Measurements from ENCODE around the gene GUCY1A1. TPM values are rescaled to one million over a fixed set of nuclear protein-coding genes. Genes with fewer than 3 reads are reported as not detected.

GUCY1A1 gene
- total RNA-seq, 1 donor from 2014 or later: 3.7 TPM

DNA sequence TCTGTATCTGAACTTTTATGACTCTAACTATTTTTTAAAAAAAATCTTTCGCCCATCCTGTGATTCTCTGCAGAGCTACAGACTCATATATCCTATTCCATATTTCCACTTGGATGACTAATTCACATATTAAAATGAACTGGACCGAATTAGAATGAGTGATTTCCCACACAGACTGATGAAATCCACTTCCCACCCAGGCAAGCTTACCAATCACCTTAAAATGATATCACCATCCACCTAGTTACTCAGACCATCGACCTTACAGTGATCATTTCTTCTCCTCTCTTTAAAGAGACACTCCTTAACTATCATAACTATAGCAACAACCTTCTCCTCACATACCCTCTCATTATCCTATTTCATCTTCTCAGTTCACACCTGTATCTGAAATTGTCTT, 58.1 kb downstream of the GUCY1A1 start:
- DNase-seq (ENCODE audit: low read depth): no peak
- TF ChIP-seq, protein P1, sequence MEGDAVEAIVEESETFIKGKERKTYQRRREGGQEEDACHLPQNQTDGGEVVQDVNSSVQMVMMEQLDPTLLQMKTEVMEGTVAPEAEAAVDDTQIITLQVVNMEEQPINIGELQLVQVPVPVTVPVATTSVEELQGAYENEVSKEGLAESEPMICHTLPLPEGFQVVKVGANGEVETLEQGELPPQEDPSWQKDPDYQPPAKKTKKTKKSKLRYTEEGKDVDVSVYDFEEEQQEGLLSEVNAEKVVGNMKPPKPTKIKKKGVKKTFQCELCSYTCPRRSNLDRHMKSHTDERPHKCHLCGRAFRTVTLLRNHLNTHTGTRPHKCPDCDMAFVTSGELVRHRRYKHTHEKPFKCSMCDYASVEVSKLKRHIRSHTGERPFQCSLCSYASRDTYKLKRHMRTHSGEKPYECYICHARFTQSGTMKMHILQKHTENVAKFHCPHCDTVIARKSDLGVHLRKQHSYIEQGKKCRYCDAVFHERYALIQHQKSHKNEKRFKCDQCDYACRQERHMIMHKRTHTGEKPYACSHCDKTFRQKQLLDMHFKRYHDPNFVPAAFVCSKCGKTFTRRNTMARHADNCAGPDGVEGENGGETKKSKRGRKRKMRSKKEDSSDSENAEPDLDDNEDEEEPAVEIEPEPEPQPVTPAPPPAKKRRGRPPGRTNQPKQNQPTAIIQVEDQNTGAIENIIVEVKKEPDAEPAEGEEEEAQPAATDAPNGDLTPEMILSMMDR (conservative IDR thresholded peaks at IDR 0.05; ENCODE audit: low read depth, low read length): no peak
- no peak overlapping the region for H3K4me3 ChIP-seq (ENCODE audit: low read depth, low read length)

DNA sequence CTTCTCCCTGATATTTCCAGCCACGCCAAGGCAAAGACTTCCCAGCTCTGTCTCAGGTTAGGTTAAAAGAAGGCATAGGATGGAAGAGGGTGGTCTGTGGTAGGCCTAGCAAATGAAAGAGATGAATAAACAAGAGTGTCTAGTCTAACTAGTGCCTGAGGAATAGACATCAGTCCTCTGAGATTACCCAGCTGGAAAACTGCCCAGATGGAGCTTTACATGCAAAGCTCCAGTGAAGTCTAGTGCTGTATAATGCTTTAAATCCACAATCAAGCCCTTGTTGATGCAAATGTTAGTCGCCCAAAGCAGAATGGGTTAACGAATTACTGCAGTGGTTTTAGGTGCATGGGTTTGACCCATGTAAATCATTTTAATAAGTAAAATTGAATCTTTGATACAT, 67.4 kb downstream of the GUCY1A1 start:
- H3K4me3 ChIP-seq (ENCODE audit: low read depth, low read length): no peak overlapping the region
- TF ChIP-seq, protein P1 (conservative IDR thresholded peaks at IDR 0.05; ENCODE audit: low read depth, low read length): no peak
- no peak for DNase-seq (ENCODE audit: low read depth)

- H3K4me3 ChIP-seq (ENCODE audit: low read depth, low read length): no peak overlapping the region
- TF ChIP-seq, protein P1 (conservative IDR thresholded peaks at IDR 0.05; ENCODE audit: low read depth, low read length): no peak
- DNase-seq (ENCODE audit: low read depth): no peak
Observed at GRCh38 chr4:155734951-155735350, 68.3 kb downstream of the GUCY1A1 start.

DNA sequence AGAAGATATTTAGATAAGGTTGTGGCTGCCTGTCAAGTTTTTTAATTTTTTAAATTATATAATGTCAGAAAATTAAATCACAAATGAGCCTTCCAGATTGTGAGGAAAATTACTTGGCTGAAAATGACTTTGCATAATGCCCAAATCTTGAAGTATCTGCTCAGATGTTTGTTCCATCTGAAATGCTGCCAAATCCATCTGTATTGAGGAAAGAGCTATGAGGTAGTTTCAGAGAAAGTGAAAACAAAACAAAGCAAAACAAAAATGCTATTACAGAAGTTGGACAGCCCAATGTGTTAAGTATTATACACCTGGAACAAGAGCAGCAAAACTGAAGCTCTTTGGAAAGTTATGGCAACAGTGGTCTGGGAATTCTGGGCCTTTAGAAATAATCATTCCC, 68.8 kb downstream of the GUCY1A1 start:
- H3K4me3 ChIP-seq (ENCODE audit: low read depth, low read length): no peak overlapping the region
- TF ChIP-seq, protein P1 (conservative IDR thresholded peaks at IDR 0.05; ENCODE audit: low read depth, low read length): no peak
- no peak for DNase-seq (ENCODE audit: low read depth)

GRCh38 chr4:155738548-155738947, 71.9 kb downstream of the GUCY1A1 start:
- TF ChIP-seq, protein P1 (conservative IDR thresholded peaks at IDR 0.05; ENCODE audit: low read depth, low read length): no peak
- DNase-seq (ENCODE audit: low read depth): no peak
- no peak overlapping the region for H3K4me3 ChIP-seq (ENCODE audit: low read depth, low read length)

- DNase-seq (ENCODE audit: low read depth): no peak
- no peak overlapping the region for H3K4me3 ChIP-seq (ENCODE audit: low read depth, low read length)
- TF ChIP-seq, protein P1 (conservative IDR thresholded peaks at IDR 0.05; ENCODE audit: low read depth, low read length): no peak
Observed at GRCh38 chr4:155741546-155741945, 74.9 kb downstream of the GUCY1A1 start.

DNA sequence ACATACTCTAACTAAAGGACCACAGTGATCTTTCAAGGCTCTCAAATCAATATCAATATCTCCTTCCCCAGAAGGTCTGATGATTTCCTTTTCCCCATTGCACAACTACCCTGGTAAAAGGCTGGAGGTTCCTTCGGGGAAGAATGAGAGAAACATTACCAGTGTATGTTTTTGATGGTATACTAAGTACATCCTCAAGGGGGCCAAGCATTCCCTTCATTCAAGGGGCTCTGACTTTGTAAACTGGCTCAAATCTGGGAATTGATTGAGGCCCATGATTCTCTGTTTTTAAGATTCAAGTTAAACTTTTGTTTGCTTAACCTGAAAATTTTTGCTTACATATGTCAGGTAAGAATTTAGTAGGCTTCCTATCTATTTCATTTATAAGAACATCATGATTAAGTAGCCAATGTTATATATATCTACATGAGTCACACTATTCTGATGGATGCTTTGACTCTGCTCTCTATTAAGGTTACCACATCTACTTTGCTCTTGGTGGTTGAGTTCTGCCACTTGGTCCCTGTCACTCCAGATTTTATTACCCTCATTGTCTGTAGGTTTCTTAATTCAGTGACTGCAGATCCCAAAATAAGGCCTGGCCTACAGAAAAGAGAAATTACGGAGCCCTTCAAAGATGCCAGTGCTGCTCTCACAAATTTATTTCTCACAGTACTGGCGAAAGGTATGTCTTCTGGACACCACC, 75.8 kb downstream of the GUCY1A1 start:
- no peak overlapping the region for H3K4me3 ChIP-seq (ENCODE audit: low read depth, low read length)
- no peak for DNase-seq (ENCODE audit: low read depth)
- TF ChIP-seq, protein P1 (conservative IDR thresholded peaks at IDR 0.05; ENCODE audit: low read depth, low read length): peak; percentile 27
